ENCODE data around the gene CLDN20. TPM values are rescaled to one million over a fixed set of nuclear protein-coding genes. Genes with fewer than 3 reads are reported as not detected.

The CLDN20 gene
- total and polyA plus RNA-seq, 2 donors (not counting 3 experiments of a cell fraction or from before 2014, with no cell fraction given) = not detected

DNA sequence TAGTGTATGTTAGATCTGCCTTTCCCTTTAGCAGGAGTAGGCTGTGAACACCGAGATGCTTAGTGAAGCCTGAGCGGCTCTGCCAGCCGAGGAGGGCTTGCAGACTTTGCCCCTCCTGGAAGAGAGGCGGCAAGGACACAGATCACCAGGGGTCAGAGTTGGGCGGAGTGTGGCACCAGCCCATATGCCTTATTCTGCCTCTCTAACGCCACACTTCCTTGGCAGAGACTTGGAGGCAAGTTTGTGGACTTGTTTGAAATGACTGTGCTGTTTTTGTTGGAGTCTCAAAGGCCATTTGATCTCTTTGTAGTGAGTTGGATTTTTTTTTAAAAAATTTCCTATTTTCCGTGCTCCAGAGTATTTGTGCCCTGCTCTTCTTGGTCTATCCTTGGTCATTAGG lies 44.5 kb upstream of the CLDN20 start:
- intact Hi-C loops (cut with micrococcal nuclease) = no loop called here
- Histone ChIP-seq H3K4me3 (replicated peaks in 1 of 3; ENCODE audit: insufficient read depth in 1 of 3, low read depth in 1 of 3, low read length in 3 of 3) (no peak overlapping the region), H3K79me2 (ENCODE audit: control insufficient read depth, insufficient read depth, low read length) (no peaks in the 10 kb centered on the region), H3K9me3 (replicated peaks; ENCODE audit: control insufficient read depth, insufficient read depth, low read length) (no peaks in the 10 kb centered on the region), H3K4me2 (ENCODE audit: insufficient read depth, low read length) (no peak overlapping the region), H3K27me3 (ENCODE audit: control insufficient read depth in 2 of 2, insufficient read depth in 2 of 2, low read length in 2 of 2) (no peaks in the 10 kb centered on the region), H3K9ac (replicated peaks; ENCODE audit: extremely low read depth, insufficient read depth, low read length) (no peak overlapping the region), H2AFZ (ENCODE audit: low read depth, low read length) (no peak overlapping the region), H3K4me1 (ENCODE audit: control insufficient read depth, extremely low read depth, insufficient read depth, low read length) (peaks cover 9% of the 10 kb centered on the region), H4K20me1 (replicated peaks; ENCODE audit: control insufficient read depth, extremely low read depth, insufficient read depth, low read length) (no peaks in the 10 kb centered on the region), H3K27ac (ENCODE audit: insufficient read depth, low read depth, low read length) (no peak overlapping the region), H3K9me1 (replicated peaks; ENCODE audit: control insufficient read depth, extremely low read depth, insufficient read depth, low read length) (no peaks in the 10 kb centered on the region), H3K36me3 (ENCODE audit: control insufficient read depth in 2 of 2, extremely low read depth in 1 of 2, insufficient read depth in 2 of 2, low read length in 2 of 2) (no peaks in the 10 kb centered on the region)
- POLR2A ChIA-PET = no interaction called here
- dilution Hi-C loops (cut with MboI; ENCODE audit: extremely low pct_ligation_motif_present, low sequenced_read_pairs) = no loop called here
- BruUV-seq (replicated peaks) = no TSS peak
- TF ChIP-seq FOS (IDR thresholded peaks at IDR 0.05; ENCODE audit: borderline replicate concordance, insufficient read depth, low read length) = no peak
- TF ChIP-seq GATA2 (IDR thresholded peaks at IDR 0.05; ENCODE audit: insufficient read depth, insufficient read length, low read depth, low read length) = no peak
- TF ChIP-seq, protein P1, sequence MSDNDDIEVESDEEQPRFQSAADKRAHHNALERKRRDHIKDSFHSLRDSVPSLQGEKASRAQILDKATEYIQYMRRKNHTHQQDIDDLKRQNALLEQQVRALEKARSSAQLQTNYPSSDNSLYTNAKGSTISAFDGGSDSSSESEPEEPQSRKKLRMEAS (IDR thresholded peaks at IDR 0.05; ENCODE audit: insufficient read depth, insufficient read length) = no peak
- no peak for TF ChIP-seq MYC (IDR thresholded peaks at IDR 0.05; ENCODE audit: low read depth, low read length)
- no peak for TF ChIP-seq EZH2 (IDR thresholded peaks at IDR 0.05; ENCODE audit: borderline replicate concordance, low read depth, low read length, severe bottlenecking)
- TF ChIP-seq, protein P2, sequence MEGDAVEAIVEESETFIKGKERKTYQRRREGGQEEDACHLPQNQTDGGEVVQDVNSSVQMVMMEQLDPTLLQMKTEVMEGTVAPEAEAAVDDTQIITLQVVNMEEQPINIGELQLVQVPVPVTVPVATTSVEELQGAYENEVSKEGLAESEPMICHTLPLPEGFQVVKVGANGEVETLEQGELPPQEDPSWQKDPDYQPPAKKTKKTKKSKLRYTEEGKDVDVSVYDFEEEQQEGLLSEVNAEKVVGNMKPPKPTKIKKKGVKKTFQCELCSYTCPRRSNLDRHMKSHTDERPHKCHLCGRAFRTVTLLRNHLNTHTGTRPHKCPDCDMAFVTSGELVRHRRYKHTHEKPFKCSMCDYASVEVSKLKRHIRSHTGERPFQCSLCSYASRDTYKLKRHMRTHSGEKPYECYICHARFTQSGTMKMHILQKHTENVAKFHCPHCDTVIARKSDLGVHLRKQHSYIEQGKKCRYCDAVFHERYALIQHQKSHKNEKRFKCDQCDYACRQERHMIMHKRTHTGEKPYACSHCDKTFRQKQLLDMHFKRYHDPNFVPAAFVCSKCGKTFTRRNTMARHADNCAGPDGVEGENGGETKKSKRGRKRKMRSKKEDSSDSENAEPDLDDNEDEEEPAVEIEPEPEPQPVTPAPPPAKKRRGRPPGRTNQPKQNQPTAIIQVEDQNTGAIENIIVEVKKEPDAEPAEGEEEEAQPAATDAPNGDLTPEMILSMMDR (IDR thresholded peaks at IDR 0.05; ENCODE audit: extremely low read depth in 1 of 2, insufficient read depth in 1 of 2, low read depth in 1 of 2, low read length in 2 of 2) = no peak
- no peak for TF ChIP-seq POLR2AphosphoS5 (IDR thresholded peaks at IDR 0.05; ENCODE audit: insufficient read depth, low read depth, low read length)
- TF ChIP-seq JUN (IDR thresholded peaks at IDR 0.05; ENCODE audit: borderline replicate concordance, insufficient read depth, insufficient read length, low read depth) = no peak
- TF ChIP-seq POLR2A (IDR thresholded peaks at IDR 0.05; ENCODE audit: low read depth, low read length) = no peak
- no peak for DNase-seq (ENCODE audit: low read depth, low spot score)
- CTCF ChIA-PET = no interaction called here
- FAIRE-seq = no peak

Measured in endothelial cell of umbilical vein (primary cell).